ENCODE results near the gene ZNF414.
"Not testable (repeated sequence)": the region's sequence is repeated elsewhere in the genome, so short reads cannot be mapped to it uniquely, and the experiment has no call there.

ZNF414 gene

DNA sequence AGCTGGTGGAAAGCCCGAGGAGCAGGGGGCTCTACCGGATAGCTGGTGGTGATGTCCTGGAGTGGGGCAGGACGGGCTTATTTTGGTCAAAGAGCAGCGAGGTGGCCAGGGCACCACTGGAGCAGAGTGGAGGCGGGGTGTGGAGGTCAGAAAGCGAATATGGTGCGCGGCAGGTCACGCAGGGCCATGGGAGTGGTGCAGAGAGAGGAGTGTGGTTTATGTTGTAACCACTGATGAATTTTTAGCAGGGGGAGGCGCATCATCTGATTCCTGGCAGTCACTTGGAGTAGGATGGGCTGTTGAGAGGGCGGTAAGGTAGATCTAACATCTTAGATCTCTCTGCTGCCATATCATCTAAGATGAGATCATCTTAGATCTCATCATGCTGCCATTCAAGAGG is 1.4 kb upstream of the ZNF414 start:
- Histone ChIP-seq H3K36me3 (ENCODE audit: insufficient read depth, low read depth, low read length) (no peaks in the 10 kb centered on the region), H3K9ac (ENCODE audit: low read depth, low read length) (no peak overlapping the region), H3K4me3 (ENCODE audit: low read length) (no peak overlapping the region), H3K4me1 (ENCODE audit: insufficient read depth, low read length) (peaks cover 8% of the 10 kb centered on the region; the same call in 1 of the 2 replicates), H3K27ac (ENCODE audit: low read length) (no peak overlapping the region), H3K27me3 (ENCODE audit: insufficient read depth, low read length) (no peaks in the 10 kb centered on the region), H3K9me3 (ENCODE audit: insufficient read depth, low read depth, low read length) (no peaks in the 10 kb centered on the region)

DNA sequence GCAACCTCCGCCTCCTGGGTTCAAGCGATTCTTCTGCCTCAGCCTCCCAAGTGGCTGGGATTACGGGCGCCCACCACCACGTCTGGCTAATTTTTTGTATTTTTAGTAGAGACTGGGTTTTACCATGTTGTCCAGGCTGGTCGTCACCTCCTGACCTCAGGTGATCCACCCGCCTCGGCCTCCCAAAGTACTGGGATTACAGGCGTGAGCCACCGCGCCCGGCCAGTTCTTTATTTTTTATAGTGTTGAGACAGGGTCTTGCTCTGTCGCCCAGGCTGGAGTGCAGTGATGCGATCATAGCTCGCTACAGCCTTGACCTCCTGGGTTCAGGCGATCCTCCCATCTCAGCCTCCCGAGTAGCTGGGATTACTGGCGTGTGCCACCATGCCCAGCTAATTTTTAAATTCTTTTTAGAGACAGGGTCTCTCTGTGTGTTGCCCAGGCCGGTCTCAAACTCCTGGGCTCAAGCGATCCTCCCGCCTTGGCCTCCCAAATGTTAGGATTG is 590 bp upstream of the ZNF414 start:
- H3K9me3 ChIP-seq (ENCODE audit: insufficient read depth, low read depth, low read length); H3K27ac ChIP-seq (ENCODE audit: low read length); H3K36me3 ChIP-seq (ENCODE audit: insufficient read depth, low read depth, low read length); H3K4me1 ChIP-seq (ENCODE audit: insufficient read depth, low read length); H3K27me3 ChIP-seq (ENCODE audit: insufficient read depth, low read length): not testable (repeated sequence)
- peak overlapping the region; percentile 77 for H3K4me3 ChIP-seq (ENCODE audit: low read length)
- H3K9ac ChIP-seq (ENCODE audit: low read depth, low read length), result peak overlapping the region; percentile 85; the same call in 1 of the 2 replicates

DNA sequence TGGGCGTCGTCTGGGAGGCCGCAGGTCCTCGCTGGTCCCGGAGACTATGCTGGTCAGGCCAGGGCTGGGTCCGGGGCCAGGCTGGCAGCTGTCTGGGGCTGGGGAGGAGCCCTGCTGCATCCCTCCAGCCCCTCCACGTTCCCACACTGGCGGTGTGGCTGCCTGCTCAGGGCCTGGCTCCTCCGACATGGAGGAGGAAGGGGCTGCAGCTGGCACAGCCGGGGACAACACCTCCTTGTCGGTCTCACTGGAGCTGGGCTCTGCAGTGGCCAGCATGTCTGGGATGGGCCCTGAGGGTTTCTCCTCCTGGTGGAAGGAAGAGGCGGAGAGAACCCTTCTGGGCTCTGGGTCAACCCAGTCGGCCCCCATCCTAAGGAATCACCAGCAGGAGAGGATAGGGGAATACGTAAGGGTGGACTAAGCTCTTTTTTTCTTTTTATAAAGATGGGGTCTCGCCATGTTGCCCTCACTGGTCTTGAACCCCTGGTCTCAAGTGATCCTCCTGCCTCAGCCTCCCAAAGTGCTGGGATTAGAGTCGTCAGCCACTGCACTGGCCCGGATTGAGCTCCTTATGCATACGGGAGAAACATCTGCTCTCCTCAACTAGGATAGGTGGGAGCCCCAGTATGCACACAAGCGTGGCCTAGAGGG is 806 bp downstream of the ZNF414 start:
- Histone ChIP-seq H3K27ac (ENCODE audit: low read length) (peak overlapping the region; percentile 71), H3K9ac (ENCODE audit: low read depth, low read length) (peak overlapping the region; percentile 85), H3K36me3 (ENCODE audit: insufficient read depth, low read depth, low read length) (no peaks in the 10 kb centered on the region), H3K9me3 (ENCODE audit: insufficient read depth, low read depth, low read length) (no peaks in the 10 kb centered on the region), H3K27me3 (ENCODE audit: insufficient read depth, low read length) (no peaks in the 10 kb centered on the region), H3K4me3 (ENCODE audit: low read length) (peak overlapping the region; percentile 77), H3K4me1 (ENCODE audit: insufficient read depth, low read length) (peaks cover 8% of the 10 kb centered on the region; the same call in 1 of the 2 replicates)

DNA sequence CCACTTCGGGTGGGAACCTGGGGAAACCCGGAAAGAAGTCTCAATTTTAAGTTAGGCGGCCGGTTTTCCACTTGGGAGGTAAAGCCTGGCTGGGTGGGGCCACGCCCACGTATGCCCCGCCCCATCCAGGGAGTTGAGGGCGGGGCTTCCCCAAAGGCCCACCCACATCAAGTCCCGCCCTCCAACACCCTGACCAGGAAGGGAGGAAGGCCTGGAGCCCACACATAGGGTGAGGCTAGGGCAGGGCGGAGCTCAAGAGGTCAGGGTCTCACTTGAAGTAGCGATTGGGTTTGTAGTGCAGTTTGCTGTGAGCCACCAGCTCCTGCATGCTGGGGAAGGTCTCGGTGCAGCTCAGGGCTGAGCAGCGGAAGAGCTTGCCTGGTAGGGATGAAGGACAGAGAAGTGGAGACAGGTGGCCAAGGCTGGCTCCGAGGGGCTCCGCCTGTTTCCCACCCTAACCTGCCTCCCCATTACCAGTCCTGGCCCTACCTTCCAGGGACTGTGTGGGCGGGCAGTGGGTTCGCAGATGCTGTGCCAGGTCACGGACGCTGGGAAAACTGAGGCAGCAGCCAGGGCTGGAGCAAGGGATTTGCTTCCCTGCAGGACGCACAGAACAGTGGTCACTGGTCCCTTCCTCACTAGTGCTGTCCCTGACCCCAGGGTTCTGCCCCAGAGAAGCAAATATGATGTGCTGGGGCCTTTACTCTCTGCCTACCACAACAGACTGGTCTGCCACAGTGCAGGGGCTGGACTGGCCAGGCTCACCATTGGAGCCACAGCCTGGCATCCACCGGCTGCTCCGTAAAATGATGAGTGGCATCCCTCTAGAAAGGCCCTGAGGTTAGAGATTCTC is 1.6 kb downstream of the ZNF414 start:
- Histone ChIP-seq H3K4me3 (ENCODE audit: low read length) (peak overlapping the region; percentile 77; the same call in 1 of the 2 replicates), H3K27me3 (ENCODE audit: insufficient read depth, low read length) (no peaks in the 10 kb centered on the region), H3K9ac (ENCODE audit: low read depth, low read length) (no peak overlapping the region)

DNA sequence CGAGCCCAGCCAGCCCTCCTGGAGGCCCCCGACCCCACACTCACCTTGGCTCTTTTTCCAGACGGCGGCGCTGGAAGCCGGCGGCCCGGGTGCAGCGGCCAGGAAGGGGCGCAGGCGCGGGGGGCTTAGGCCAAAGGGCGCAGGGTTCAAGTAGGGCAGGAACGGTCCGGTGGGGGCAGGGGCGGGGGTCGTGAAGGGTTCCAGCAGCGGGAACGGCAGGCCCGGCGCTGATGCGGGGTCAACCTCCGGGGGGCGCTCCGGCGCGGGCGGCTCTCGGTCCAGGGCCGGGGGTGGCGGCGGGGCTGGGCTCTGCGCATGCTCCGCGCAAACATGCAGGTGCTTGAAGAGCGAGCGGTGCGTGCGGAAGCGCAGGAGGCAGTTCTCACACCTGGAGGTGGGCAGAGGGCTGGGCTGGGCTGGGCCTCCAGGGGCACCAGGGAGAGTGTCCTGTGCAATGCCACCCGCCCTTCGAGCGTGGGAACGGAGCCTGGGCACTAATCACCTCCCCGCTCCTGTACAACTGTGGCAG is 2.3 kb downstream of the ZNF414 start:
- Histone ChIP-seq H3K4me3 (ENCODE audit: low read length) (no peak overlapping the region), H3K9ac (ENCODE audit: low read depth, low read length) (no peak overlapping the region)

More for the DNA sequence above, 1.6 kb downstream of the ZNF414 start:
- no peak overlapping the region for H3K27ac ChIP-seq (ENCODE audit: low read length)
- H3K9me3 ChIP-seq (ENCODE audit: insufficient read depth, low read depth, low read length), result no peaks in the 10 kb centered on the region
- H3K36me3 ChIP-seq (ENCODE audit: insufficient read depth, low read depth, low read length), result no peaks in the 10 kb centered on the region
- peaks cover 8% of the 10 kb centered on the region; the same call in 1 of the 2 replicates for H3K4me1 ChIP-seq (ENCODE audit: insufficient read depth, low read length)

DNA sequence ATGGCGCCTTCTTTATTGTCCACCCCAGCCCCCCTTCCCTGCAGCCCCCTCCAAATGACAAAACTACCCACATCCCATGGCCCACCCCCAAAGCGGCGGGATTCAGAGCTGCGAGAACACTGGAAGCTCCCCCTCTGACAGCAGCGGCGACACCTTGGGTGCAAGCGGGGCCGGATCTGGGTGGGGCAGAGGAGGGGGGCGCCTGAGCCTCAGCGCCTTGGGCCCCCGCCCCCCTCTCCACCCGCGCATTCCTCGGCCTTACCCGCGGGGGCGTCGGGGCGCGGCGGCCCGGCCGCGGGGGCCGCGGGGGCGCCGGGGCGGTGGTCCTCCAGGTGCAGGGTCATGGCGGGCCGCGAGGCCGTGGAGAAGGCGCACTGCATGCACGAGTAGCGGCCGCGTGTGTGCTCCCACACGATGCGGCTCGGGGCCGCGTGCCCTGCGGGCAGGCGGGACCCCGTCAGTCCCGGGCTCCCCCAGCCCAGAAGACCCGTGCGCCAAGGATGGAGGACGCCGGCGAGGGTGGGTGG is 3.3 kb downstream of the ZNF414 start:
- no peak overlapping the region for H3K9ac ChIP-seq (ENCODE audit: low read depth, low read length)

More for the DNA sequence above, 2.3 kb downstream of the ZNF414 start:
- Histone ChIP-seq H3K27me3 (ENCODE audit: insufficient read depth, low read length) (no peaks in the 10 kb centered on the region), H3K9me3 (ENCODE audit: insufficient read depth, low read depth, low read length) (no peaks in the 10 kb centered on the region), H3K4me1 (ENCODE audit: insufficient read depth, low read length) (peaks cover 8% of the 10 kb centered on the region; the same call in 1 of the 2 replicates), H3K36me3 (ENCODE audit: insufficient read depth, low read depth, low read length) (no peaks in the 10 kb centered on the region), H3K27ac (ENCODE audit: low read length) (no peak overlapping the region)

DNA sequence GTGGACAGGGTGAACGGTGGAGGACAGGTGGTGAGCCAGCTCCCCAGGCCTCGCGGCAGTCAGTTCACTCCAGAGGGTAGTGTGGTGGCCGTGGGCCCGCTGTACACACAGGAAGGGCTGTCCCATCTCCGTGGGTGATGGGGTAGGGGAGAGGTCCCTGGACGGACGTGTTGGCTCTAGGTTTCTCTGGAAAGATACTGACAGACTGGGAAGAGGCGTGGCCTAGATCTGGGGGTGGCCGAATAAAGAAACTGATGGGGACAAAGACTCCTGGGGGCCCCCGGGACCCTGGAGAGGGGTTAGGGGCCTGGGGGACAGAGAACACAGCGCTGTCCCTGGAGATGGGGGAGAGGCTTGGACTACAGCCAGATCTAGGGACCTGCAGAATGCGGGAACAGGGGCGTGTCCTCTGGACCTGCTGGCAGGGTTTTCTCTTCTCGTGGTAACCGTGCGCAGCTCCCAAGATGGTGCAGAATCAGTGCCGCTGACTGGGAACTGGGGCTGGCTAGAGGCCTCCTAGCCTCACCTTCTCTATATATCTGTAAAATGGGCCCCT is 7.5 kb downstream of the ZNF414 start:
- peak overlapping the region; percentile 76; the same call in 1 of the 2 replicates for H3K9ac ChIP-seq (ENCODE audit: low read depth, low read length)
- no peak overlapping the region for H3K27ac ChIP-seq (ENCODE audit: low read length)
- no peaks in the 10 kb centered on the region for H3K27me3 ChIP-seq (ENCODE audit: insufficient read depth, low read length)
- H3K36me3 ChIP-seq (ENCODE audit: insufficient read depth, low read depth, low read length), result no peaks in the 10 kb centered on the region
- H3K4me3 ChIP-seq (ENCODE audit: low read length), result peak overlapping the region; percentile 76
- H3K9me3 ChIP-seq (ENCODE audit: insufficient read depth, low read depth, low read length), result no peaks in the 10 kb centered on the region
- peaks cover 4% of the 10 kb centered on the region; the same call in 1 of the 2 replicates for H3K4me1 ChIP-seq (ENCODE audit: insufficient read depth, low read length)

More for the DNA sequence above, 3.3 kb downstream of the ZNF414 start:
- Histone ChIP-seq H3K27ac (ENCODE audit: low read length) (no peak overlapping the region), H3K9me3 (ENCODE audit: insufficient read depth, low read depth, low read length) (no peaks in the 10 kb centered on the region), H3K27me3 (ENCODE audit: insufficient read depth, low read length) (no peaks in the 10 kb centered on the region), H3K36me3 (ENCODE audit: insufficient read depth, low read depth, low read length) (no peaks in the 10 kb centered on the region), H3K4me1 (ENCODE audit: insufficient read depth, low read length) (peaks cover 11% of the 10 kb centered on the region; the same call in 1 of the 2 replicates), H3K4me3 (ENCODE audit: low read length) (no peak overlapping the region)

DNA sequence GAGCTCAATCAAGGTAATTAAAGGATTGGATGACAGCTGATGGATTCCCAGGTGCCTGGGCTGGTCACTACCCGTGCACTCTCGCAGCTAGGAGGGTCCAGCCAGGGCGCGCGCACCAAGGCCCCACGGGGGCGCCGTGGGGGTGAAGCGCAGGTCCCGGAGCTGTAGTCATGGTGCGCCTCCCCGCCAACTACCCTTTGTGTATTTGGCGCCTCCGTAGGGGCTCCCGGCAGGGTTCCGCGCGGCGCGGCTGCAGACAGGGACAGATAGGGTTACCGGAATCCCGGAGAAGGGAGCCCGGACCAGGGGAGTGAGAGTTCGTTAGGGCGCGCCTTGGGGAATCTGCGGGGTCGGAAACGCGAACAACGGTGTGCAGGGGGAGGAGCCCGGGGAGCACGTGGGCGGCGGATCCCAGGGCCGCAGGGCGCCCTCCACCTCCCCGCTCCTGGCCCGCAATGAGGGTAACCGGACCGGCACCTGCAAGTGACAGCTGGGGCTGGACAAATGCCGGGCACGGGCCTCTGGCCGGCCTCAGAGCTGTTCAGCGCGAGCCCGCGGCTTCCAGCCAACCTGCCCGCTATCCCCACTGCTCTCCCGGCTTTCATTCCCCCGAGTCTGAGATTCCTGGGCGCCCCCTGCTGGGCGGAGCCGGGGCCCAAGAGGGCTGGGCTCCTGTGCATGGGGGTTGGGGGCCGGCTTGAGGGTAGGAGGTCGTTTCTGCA is 8.1 kb downstream of the ZNF414 start:
- Histone ChIP-seq H3K9ac (ENCODE audit: low read depth, low read length) (peak overlapping the region; percentile 76; the same call in 1 of the 2 replicates), H3K27ac (ENCODE audit: low read length) (no peak overlapping the region), H3K27me3 (ENCODE audit: insufficient read depth, low read length) (no peaks in the 10 kb centered on the region), H3K4me1 (ENCODE audit: insufficient read depth, low read length) (peaks cover 4% of the 10 kb centered on the region; the same call in 1 of the 2 replicates), H3K4me3 (ENCODE audit: low read length) (peak overlapping the region; percentile 76), H3K9me3 (ENCODE audit: insufficient read depth, low read depth, low read length) (no peaks in the 10 kb centered on the region), H3K36me3 (ENCODE audit: insufficient read depth, low read depth, low read length) (no peaks in the 10 kb centered on the region)

DNA sequence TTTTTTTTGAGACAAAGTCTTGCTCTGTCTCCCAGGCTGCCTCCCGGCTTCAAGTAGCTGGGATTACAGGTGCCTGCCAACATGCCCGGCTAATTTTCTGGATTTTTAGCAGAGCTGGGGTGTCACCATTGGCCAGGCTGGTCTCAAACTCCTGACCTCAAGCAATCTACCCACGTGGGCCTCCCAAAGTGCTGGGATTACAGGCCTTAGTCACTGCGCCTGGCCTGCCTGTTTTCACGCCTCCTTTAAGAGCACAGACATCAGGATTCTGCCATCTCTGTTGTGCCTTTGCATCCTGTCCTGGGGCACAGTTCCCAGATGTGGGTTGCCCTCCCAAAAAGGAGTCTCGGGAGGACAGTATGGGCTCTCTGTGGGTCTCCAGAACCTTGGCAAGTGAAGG is 9.0 kb downstream of the ZNF414 start:
- Histone ChIP-seq H3K36me3 (ENCODE audit: insufficient read depth, low read depth, low read length) (no peaks in the 10 kb centered on the region), H3K4me3 (ENCODE audit: low read length) (no peak overlapping the region), H3K9me3 (ENCODE audit: insufficient read depth, low read depth, low read length) (no peaks in the 10 kb centered on the region), H3K9ac (ENCODE audit: low read depth, low read length) (no peak overlapping the region), H3K27me3 (ENCODE audit: insufficient read depth, low read length) (no peaks in the 10 kb centered on the region), H3K27ac (ENCODE audit: low read length) (no peak overlapping the region), H3K4me1 (ENCODE audit: insufficient read depth, low read length) (peaks cover 4% of the 10 kb centered on the region; the same call in 1 of the 2 replicates)

DNA sequence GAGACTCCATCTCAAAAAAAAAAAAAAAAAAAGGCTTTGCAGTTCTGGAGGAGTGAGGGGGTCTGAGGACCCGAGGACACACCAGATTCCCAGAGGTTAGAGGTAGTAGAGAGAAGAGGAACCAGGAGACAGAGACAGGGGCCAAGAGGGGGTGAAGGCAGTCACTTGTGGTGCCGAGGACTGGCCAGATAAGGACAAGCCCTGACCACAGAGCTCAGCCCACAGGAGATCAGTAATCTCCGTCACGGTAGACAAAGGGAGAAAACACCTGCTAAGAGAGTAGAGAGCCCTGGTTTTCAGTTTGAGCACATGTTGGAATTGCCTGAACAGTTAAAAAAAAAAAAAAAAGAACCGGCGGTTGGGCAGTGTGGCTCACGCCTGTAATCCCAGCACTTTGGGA is 9.8 kb downstream of the ZNF414 start:
- H3K4me3 ChIP-seq (ENCODE audit: low read length), result no peak overlapping the region

More for the DNA sequence above, 9.8 kb downstream of the ZNF414 start:
- H3K9ac ChIP-seq (ENCODE audit: low read depth, low read length), result no peak overlapping the region
- H3K27ac ChIP-seq (ENCODE audit: low read length), result no peak overlapping the region
- H3K36me3 ChIP-seq (ENCODE audit: insufficient read depth, low read depth, low read length), result no peaks in the 10 kb centered on the region
- H3K9me3 ChIP-seq (ENCODE audit: insufficient read depth, low read depth, low read length), result no peaks in the 10 kb centered on the region
- peaks cover 4% of the 10 kb centered on the region; the same call in 1 of the 2 replicates for H3K4me1 ChIP-seq (ENCODE audit: insufficient read depth, low read length)
- no peaks in the 10 kb centered on the region for H3K27me3 ChIP-seq (ENCODE audit: insufficient read depth, low read length)
